Activated T-cell treated with anti-CD3 and anti-CD28 coated beads for 24 hours (primary cell): ENCODE results near the gene CRTC1.
"Not testable (repeated sequence)": the region's sequence is repeated elsewhere in the genome, so short reads cannot be mapped to it uniquely, and the experiment has no call there.

ENCODE experiments used
- DNase-seq: peaks from one replicate; pipeline ENCODE4 v3.0.0-alpha.2; 2020; ENCODE audit warnings: low read depth

The CRTC1 gene

DNA sequence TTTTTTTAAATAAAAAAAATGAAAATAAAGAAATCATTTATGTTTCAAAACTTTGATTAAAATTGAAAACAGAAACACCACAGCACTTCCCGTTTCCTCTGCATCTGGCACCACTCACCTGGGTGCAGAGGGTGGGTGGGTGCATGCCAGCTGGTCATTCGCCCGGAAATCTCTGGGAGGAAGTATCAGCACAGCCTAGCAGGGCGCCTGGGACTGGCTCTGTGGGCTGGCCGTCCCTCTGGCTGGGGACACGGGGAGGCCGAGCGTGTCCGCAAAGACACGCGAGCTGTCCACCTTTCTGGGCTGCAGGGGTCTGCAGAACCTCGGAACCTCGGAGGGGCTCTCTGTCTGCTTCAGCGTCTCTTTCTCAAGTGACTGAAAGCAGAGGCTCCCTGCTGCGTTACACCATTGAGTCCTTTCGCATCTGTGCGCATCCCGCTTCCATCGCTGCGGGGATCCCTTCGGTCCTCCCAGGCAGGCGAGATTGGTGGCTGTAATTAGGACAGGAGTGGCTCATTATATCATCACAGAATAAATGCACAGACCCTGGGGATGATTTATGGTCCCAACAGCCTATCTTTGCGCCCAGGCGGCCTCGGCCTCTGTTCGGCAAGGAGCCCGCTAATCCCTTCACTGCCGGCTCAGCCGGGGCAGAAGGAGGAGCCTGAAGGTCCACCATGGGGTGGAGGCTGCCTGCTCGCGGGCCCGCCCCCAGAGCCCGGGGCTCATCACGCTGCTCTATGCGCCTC lies 17.2 kb downstream of the CRTC1 start:
- peak; percentile 46 for DNase-seq

GRCh38 chr19:18701250-18701608 lies 17.7 kb downstream of the CRTC1 start:
- no peak for DNase-seq

DNA sequence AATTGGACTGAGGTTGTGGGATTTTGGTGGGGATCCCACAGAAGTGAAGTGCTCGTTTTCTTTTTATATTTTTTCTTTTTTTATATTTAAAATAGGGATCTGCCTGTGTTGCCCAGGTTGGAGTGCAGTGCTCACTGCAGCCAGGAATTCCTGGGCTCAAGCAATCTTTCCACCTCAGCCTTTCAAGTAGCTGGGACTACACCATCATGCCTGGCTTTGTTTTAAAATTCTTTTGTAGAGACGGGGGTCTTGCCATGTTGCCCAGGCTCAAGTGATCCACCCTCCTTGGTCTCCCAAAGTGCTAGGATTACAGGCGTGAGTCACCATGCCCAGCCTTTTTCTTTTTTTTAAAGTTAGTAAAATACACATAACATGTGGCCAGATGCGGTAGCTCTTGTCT lies 20.6 kb downstream of the CRTC1 start:
- no peak for DNase-seq

- no peak for DNase-seq
These were observed 21.5 kb downstream of the CRTC1 start for GRCh38 chr19:18704971-18705370.

- DNase-seq, result no peak
These were observed 25.2 kb downstream of the CRTC1 start for GRCh38 chr19:18708452-18709231.

DNA sequence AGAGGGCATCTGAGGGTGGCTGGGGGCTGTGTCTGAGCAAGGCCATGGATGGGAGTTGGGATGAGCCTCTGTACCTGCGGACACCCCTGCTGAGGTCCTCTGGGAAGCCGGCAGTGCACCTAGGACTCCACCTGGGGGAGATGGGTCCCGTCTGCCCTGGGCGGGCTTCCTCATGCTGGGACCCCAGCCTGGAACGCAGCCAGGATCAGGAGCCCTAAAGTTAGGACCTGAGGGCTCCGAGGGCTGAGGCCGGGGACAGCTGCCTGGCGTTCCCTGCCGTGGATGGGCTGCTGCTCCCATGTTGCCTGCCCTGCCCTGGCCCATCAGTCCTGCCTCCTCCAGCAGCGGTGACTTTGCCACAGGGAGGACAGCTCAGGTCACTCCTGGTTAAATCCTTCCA lies 26.1 kb downstream of the CRTC1 start:
- no peak for DNase-seq

DNA sequence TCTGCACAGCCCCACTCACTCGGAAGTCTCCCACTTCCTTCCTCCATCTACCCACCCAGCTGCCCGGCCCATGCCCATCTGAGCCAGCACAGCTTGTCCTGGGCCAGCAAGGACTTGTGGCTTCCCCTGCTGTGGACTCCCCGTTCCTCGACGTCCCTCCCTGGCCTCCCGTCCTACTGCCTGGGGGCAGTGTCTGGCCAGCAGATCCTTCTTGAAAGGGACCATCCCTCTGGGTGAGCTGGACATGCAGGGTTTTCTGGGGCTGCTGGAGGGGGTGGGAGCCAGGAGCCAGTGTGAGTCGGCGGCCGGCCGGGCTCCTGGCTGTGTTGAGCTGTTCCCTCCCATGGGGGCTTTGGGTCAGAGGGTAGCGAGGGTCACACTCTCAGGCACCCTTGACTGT lies 26.7 kb downstream of the CRTC1 start:
- DNase-seq, result no peak

DNA sequence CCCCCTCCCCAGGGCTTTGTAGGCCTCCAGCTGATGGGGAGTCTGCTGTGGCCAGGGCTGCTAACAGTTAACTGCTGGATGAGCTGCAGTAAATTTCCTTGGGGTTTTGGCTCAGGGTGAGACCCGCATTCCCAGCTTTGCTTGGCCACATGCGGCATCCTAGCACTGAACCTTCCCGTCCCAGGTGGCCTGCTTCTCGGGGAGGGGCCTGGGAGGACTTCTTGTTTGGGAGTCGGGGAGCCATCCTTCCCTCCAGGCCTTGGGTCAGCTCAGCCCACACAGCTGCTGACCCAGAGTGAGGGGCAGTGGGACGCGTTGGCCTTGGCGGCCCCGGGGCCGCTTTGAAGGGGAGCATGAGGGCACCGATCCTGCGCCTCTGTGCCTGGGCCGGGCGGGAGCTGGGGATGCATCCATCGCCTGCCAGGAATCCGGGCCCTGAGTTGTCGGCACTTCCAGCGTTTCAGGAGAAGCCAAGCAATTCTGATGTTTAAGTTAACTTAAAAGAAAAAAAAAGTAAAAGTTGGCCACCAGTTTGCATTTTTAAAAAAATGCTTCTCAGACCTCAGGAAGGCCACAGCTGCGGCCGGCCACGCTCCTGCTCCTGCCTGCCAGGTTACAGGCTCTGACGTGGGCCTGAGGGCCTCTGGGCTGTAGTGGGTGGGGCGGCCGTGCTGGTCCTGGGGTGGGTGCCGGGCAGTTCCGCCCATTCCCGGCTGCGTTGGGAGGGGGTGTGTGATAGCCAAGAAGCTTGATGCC lies 27.7 kb downstream of the CRTC1 start:
- DNase-seq, result no peak

DNA sequence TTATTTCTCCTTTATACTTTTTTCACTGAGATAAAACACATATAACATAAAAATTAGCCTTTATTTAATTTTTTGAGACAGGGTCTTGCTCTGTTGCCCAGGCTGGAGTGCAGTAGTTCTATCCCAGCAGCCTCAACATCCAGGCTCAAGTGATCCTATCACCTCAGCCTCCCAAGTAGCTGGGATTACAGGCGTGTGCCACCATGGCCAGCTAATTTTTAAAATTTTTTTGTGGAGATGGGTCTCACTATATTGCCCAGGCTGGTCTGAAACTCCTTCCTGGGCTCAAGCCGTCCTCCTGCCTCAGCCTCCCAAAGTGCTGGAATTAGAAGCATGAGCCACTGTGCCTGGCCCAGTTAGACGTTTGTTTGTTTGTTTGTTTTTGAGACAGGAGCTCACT lies 28.4 kb downstream of the CRTC1 start:
- no peak for DNase-seq

- no peak for DNase-seq
These were observed 29.5 kb downstream of the CRTC1 start for GRCh38 chr19:18712981-18713380.

GRCh38 chr19:18713550-18714117 lies 30.2 kb downstream of the CRTC1 start:
- no peak for DNase-seq

- no peak for DNase-seq
These were observed 31.9 kb downstream of the CRTC1 start for GRCh38 chr19:18715416-18715815.

DNA sequence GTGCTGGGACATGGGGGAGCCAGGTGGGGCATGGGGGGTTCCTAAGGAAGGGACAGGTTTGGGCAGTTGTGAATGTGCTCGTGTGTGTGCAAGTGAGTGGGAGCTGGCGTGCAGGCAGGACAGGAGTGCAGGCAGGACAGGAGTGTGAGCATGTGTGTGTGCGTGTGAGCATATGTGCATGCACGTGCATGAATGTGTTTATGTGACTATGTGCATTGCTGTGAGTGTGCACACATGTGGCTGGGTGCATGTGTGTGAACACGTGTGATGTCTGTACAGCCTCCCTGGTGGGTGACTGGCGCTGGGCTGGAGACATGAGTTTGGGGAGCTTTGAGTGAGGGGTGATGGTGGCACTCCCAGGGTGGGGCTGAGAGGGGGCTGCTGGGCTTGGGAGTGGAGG lies 33.4 kb downstream of the CRTC1 start:
- DNase-seq, result no peak

DNA sequence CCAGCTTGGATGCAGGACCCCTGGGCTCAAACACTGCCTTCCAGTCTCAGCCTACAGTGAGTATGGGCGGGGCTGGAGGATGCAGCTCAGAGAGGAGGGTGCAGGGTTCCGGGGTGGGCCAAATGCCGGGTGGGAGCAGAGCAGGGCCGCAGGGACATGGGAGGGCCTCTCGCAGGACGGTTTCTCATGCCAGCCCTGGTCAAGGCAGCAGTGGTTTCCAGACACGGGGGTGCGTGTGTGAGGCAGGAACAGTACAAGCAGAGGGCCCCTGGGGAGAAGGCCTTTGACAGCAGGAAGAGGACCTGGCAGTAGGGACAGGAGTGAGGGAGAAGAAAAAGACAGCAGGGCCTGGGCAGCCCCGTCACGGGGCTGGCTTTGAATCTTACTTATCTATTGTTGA lies 34.1 kb downstream of the CRTC1 start:
- DNase-seq, result no peak

DNA sequence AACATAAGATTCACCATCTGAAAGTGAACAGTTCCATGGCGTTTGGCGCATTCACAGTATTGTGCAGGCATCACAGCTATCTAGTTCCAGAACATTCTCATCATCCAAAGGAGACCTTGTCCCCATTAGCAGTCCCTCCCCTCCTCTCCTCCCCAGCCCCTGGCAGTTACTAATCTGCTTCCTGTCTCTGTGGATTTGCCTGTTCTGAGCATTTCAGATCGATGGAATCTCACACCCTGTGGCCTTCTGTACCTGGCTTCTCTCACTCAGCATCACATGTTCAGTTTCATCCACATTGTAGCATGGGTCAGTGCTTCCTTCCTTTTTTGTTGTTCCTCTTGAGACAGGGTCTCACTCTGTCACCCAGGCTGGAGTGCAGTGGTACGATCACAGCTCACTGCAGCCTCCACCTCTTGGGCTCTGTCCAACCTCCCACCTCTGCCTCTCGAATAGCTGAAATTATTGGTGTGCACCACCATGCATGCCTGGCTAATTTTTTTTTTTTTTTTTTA lies 34.6 kb downstream of the CRTC1 start:
- no peak for DNase-seq

- no peak for DNase-seq
These were observed 35.5 kb downstream of the CRTC1 start for GRCh38 chr19:18718846-18719458.

- DNase-seq, result no peak
These were observed 36.1 kb downstream of the CRTC1 start for GRCh38 chr19:18719541-18719940.

GRCh38 chr19:18723871-18724377 lies 40.4 kb downstream of the CRTC1 start:
- DNase-seq, result no peak

- DNase-seq, result no peak
These were observed 42.6 kb downstream of the CRTC1 start for GRCh38 chr19:18725841-18726770.

DNA sequence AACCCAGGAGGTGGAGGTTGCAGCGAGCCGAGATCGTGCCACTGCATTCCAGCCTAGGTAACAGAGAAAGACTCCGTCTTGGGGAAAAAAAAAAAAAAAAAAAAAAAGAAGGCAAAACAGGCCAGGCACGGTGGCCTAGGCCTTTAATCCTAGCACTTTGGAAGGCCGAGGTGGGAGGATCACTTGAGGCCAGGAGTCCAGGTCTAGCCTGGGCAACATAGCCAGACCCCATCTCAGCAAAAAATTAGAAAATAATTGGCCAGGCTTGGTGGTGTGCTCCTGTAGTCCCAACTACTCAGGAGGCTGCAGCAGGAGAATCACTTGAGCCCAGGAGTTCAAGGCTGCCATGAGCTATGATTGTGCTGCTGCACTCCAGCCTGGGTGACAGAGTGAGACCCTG lies 43.4 kb downstream of the CRTC1 start:
- no peak for DNase-seq

DNA sequence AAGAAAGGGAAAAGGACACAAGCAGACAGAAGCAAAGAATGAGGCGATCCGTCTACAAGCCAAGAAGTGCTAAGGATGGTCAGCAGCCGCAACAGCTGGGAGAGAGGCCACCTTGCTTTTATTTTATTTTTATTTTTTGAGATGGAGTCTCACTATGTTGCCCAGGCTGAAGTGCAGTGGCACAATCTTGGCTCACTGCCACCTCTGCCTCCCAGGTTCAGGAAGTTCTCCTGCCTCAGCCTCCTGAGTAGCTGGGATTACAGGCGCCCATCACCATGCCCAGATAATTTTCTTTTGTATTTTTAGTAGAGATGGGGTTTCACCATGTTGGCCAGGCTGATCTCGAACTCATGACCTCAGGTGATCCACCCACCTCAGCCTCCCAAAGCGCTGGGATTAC lies 44.1 kb downstream of the CRTC1 start:
- not testable (repeated sequence) for DNase-seq
